ENCODE measurements around the gene LILRA2.
"Not testable (repeated sequence)": the region's sequence is repeated elsewhere in the genome, so short reads cannot be mapped to it uniquely, and the experiment has no call there.

The LILRA2 gene

DNA sequence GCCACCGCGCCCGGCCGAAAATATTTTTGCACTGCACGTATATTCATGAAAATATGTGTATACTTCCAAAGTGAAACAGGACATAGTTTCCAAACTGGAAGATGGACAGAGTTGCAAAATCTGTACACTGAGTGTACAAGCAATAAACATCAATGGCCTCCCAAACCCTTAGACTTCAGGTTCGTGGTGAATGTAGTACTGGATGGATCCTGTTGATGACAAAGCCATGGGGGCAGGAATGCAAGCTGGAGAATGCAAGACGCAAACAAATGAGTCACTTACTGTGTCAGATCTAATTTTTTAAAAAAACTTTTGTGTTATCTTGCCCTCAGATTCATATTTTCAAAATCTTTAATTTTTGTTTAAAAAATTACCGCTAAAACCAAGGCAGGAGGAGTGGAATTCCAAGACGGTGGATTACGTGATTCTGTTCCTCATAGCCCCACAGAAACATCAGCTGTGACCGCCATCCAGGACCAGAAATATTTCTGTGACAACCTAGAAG is 12.7 kb upstream of the LILRA2 start:
- TF ChIP-seq, protein P1, sequence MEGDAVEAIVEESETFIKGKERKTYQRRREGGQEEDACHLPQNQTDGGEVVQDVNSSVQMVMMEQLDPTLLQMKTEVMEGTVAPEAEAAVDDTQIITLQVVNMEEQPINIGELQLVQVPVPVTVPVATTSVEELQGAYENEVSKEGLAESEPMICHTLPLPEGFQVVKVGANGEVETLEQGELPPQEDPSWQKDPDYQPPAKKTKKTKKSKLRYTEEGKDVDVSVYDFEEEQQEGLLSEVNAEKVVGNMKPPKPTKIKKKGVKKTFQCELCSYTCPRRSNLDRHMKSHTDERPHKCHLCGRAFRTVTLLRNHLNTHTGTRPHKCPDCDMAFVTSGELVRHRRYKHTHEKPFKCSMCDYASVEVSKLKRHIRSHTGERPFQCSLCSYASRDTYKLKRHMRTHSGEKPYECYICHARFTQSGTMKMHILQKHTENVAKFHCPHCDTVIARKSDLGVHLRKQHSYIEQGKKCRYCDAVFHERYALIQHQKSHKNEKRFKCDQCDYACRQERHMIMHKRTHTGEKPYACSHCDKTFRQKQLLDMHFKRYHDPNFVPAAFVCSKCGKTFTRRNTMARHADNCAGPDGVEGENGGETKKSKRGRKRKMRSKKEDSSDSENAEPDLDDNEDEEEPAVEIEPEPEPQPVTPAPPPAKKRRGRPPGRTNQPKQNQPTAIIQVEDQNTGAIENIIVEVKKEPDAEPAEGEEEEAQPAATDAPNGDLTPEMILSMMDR (IDR thresholded peaks at IDR 0.05; ENCODE audit: extremely low read depth, insufficient read depth, missing control alignments) = no peak
- no peak for DNase-seq (ENCODE audit: low spot score)
- in situ Hi-C loops (cut with MboI; ENCODE audit: low pct_unique_long_range_greater_than_20kb, low sequenced_read_pairs, unreplicated experiment) = no loop called here

DNA sequence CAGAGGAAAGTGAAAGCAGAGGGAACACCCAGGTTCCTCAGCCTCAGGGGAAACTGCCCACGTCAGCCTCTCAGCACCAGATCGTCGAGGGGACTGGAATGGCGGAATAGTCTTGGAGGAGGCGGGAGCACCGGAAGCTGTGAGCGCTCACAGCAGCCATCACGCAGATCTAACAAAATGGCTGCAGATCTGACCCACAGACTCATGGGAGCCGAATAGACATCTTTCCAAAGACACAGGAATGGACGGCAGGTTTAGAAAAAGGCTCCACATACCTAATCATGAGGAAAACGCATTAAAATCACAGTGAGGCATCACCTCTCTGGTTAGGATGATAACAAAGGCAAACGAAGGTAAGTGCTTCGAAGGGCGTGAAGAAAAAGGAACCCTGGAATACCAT is 11.8 kb upstream of the LILRA2 start:
- in situ Hi-C loops (cut with MboI; ENCODE audit: low pct_unique_long_range_greater_than_20kb, low sequenced_read_pairs, unreplicated experiment) = no loop called here
- TF ChIP-seq, protein P1 (IDR thresholded peaks at IDR 0.05; ENCODE audit: extremely low read depth, insufficient read depth, missing control alignments) = no peak

DNA sequence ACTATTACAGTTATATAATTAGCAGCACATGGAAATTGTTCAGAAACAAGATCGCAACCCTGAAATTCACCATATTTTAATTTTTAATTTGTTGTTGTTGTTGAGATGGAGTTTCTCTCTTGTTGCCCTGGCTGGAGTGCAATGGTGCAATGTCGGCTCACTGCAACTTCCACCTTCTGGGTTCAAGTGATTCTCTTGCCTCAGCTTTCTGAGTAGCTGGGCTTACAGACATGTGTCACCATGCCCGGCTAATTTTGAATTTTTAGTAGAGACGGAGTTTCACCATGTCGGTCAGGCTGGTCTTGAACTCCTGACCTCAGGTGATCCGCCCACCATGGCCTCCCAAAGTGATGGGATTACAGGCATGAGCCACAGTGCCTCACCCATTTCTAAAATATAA is 10.4 kb upstream of the LILRA2 start:
- in situ Hi-C loops (cut with MboI; ENCODE audit: low pct_unique_long_range_greater_than_20kb, low sequenced_read_pairs, unreplicated experiment); DNase-seq (ENCODE audit: low spot score): not testable (repeated sequence)

More for the DNA sequence above, 11.8 kb upstream of the LILRA2 start:
- no peak for DNase-seq (ENCODE audit: low spot score)

DNA sequence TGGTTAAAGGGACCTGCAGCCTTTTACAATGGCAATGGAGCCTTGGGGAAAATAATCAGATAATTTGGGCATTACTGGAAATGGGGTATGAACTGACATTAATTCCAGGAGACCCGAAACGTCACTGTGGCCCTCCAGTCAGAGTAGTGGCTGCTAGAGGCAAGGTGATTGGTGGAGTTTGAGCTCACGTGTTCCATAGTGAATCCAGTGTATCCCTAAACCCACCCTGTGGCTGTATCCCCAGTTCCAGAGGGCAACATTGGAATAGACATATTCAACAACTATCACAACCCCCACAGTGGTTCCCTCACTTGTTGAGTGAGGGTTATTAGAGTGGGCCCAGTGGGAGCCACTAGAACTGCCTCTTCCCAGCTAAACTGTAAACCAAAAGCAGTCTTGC is 3.3 kb upstream of the LILRA2 start:
- in situ Hi-C loops (cut with MboI; ENCODE audit: low pct_unique_long_range_greater_than_20kb, low sequenced_read_pairs, unreplicated experiment) = no loop called here
- TF ChIP-seq, protein P1 (IDR thresholded peaks at IDR 0.05; ENCODE audit: extremely low read depth, insufficient read depth, missing control alignments) = no peak
- DNase-seq (ENCODE audit: low spot score) = no peak

DNA sequence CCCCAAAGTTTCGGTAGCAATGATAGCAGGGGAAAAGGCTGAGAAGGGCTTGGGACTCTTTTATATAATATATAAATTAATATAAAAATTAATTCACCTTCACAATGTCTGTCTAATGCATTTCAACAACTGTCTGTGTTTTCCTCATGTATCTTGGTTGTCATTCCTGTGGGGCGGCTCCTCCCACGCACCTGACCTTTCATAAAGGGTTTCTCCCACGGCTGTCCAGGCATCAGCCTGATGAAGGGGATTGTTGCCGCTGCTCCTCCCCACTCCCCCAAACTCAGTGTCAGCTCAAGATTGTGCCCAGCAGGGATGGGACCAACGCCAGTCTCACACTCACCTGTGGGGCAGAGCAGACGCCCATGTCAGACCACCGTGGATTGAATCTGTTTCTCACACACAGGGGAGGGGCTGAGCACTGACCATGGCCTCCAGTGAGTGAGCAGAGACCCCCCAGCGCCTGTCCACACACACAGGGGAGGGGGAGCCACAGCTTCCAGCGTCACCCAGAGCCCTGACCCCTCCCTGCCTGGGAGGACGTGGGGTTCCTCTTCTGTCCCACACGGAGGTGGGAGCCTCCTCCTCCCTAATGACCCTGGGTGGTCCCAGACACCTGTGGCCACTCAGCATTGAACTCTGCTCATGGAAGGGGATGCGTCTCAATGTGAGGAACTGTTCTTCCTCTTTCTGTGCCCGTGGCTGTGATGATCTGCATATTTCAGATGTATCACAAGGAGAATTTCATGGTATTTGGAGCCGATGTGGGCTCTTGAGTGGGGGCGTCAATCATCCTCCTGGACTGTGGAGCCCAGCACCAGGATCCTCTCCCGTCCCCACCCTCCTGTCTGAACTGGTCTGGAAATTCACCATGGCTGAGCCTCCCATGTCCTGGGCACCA is 1.6 kb upstream of the LILRA2 start:
- in situ Hi-C loops (cut with MboI; ENCODE audit: low pct_unique_long_range_greater_than_20kb, low sequenced_read_pairs, unreplicated experiment); DNase-seq (ENCODE audit: low spot score): not testable (repeated sequence)

DNA sequence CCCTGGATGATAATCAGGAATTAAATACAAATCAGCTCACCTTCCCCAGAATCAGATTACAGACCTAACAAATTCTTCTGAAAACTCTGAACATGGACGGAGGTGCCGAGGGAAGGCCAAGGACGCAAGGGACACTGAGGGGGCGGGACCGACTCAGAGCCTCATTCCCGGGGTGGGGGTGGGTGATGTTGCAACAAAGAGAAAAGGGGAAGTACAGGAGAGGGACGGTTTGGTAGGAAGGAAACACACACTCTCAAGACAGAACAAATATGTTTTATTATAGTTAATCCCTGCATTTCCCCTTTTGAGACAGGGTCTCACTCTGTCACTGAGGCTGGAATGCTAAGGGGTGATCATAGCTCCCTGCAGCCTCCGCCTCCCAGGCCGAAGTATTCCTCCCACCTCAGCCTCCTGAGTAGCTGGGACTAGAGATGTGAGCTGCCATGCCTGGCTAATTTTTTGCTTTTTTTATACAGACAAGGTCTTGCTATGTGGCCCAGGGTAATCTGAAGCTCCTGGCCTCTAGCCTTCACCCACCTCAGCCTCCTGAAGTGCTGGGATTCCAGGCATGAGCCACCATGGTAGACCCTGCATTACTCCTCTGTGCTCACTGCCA is 786 bp upstream of the LILRA2 start:
- TF ChIP-seq, protein P1 (IDR thresholded peaks at IDR 0.05; ENCODE audit: extremely low read depth, insufficient read depth, missing control alignments) = no peak
- in situ Hi-C loops (cut with MboI; ENCODE audit: low pct_unique_long_range_greater_than_20kb, low sequenced_read_pairs, unreplicated experiment) = no loop called here
- DNase-seq (ENCODE audit: low spot score) = no peak

DNA sequence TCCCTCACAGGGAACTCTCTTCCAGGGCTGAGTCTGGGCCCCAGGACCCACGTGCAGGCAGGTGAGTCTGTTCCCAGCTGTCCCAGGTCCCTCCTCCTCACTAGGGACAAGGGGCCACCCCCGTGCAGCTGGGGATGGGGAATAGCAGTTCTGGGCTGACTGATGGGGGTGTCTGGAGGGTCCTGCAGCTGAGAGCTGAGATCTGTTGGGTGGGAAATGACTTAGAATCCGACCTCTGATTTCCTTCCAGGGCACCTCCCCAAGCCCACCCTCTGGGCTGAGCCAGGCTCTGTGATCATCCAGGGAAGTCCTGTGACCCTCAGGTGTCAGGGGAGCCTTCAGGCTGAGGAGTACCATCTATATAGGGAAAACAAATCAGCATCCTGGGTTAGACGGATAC is 461 bp downstream of the LILRA2 start:
- TF ChIP-seq, protein P1 (IDR thresholded peaks at IDR 0.05; ENCODE audit: extremely low read depth, insufficient read depth, missing control alignments) = no peak
- in situ Hi-C loops (cut with MboI; ENCODE audit: low pct_unique_long_range_greater_than_20kb, low sequenced_read_pairs, unreplicated experiment) = no loop called here
- no peak for DNase-seq (ENCODE audit: low spot score)
